GM21390 (cell line): ENCODE results near the gene CLMN.
A peak's percentile ranks its signal among the peaks of the same experiment; 100 is the strongest.

Experiments
- ATAC-seq: cut with Tn5 transposase; IDR thresholded peaks from one replicate; pipeline ENCODE4 v1.9.1; 2021; ENCODE audit not compliant: unreplicated experiment

The CLMN gene

GRCh38 chr14:95341564-95341963, 21.9 kb upstream of the CLMN start:
- no peak for ATAC-seq

- ATAC-seq = no peak
Observed at GRCh38 chr14:95341115-95341514, 21.4 kb upstream of the CLMN start.

- ATAC-seq = no peak
Observed at GRCh38 chr14:95340201-95340697, 20.5 kb upstream of the CLMN start.

- no peak for ATAC-seq
Observed at GRCh38 chr14:95339301-95339865, 19.7 kb upstream of the CLMN start.

- ATAC-seq = no peak
Observed at GRCh38 chr14:95338436-95338835, 18.7 kb upstream of the CLMN start.

- no peak for ATAC-seq
Observed at GRCh38 chr14:95337041-95337595, 17.4 kb upstream of the CLMN start.

GRCh38 chr14:95336192-95336760, 16.6 kb upstream of the CLMN start:
- no peak for ATAC-seq

GRCh38 chr14:95335071-95335470, 15.4 kb upstream of the CLMN start:
- no peak for ATAC-seq

- ATAC-seq = no peak
Observed at GRCh38 chr14:95334044-95334443, 14.3 kb upstream of the CLMN start.

GRCh38 chr14:95332641-95333040, 12.9 kb upstream of the CLMN start:
- no peak for ATAC-seq

- no peak for ATAC-seq
Observed at GRCh38 chr14:95331708-95332408, 12.2 kb upstream of the CLMN start.

GRCh38 chr14:95330591-95331370, 11.1 kb upstream of the CLMN start:
- no peak for ATAC-seq

- no peak for ATAC-seq
Observed at GRCh38 chr14:95329941-95330340, 10.2 kb upstream of the CLMN start.

GRCh38 chr14:95328729-95329503, 9.2 kb upstream of the CLMN start:
- ATAC-seq = no peak

GRCh38 chr14:95327558-95328374, 8.1 kb upstream of the CLMN start:
- ATAC-seq = peak; percentile 95

GRCh38 chr14:95326987-95327386, 7.3 kb upstream of the CLMN start:
- ATAC-seq = no peak

GRCh38 chr14:95323917-95324316, 4.2 kb upstream of the CLMN start:
- no peak for ATAC-seq

- ATAC-seq = no peak
Observed at GRCh38 chr14:95323361-95323760, 3.7 kb upstream of the CLMN start.

GRCh38 chr14:95322651-95323050, 2.9 kb upstream of the CLMN start:
- no peak for ATAC-seq
